Tongue (tissue), 2 donors: ENCODE results near the gene SYCP2L. TPM values are rescaled to one million over a fixed set of nuclear protein-coding genes. Genes with fewer than 3 reads are reported as not detected.
"Not testable (repeated sequence)": the region's sequence is repeated elsewhere in the genome, so short reads cannot be mapped to it uniquely, and the experiment has no call there.

Experiments used
- DNase-seq: peaks from one replicate; pipeline ENCODE4 v3.0.0-alpha.2; 2015
- total RNA-seq: library from RNA; depleted of rRNA; stranded (reverse); fragments of >200 nt; gene quantifications from one replicate; pipeline ENCODE4 v1.2.3, GENCODE V29; 2014

SYCP2L gene
- total RNA-seq, 1 donor from 2014 or later, result 1.5 TPM

GRCh38 chr6:10880366-10880765 lies 6.5 kb upstream of the SYCP2L start:
- no peak for DNase-seq

DNA sequence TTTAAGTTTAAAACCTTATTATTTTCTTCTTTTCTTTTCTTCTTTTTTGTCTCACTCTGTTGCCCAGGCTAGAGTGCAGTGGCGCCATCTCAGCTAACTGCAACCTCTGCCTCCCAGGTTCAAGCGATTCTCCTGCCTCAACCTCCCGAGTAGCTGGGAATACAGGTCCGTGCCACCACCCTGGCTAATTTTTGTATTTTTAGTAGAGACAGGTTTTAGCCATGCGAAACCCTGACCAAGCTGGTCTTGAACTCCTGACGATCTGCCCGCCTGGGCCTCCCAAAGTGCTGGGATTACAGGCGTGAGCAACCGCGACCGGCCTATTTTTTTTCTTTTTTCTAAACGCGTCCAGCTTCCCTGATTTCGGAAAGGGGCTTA lies 4.6 kb upstream of the SYCP2L start:
- not testable (repeated sequence) for DNase-seq

- DNase-seq, result no peak
Observed at GRCh38 chr6:10882657-10883171, 4.1 kb upstream of the SYCP2L start.

- DNase-seq, result no peak
Observed at GRCh38 chr6:10883312-10884244, 3.3 kb upstream of the SYCP2L start.

- no peak for DNase-seq
Observed at GRCh38 chr6:10884245-10884972, 2.4 kb upstream of the SYCP2L start.

DNA sequence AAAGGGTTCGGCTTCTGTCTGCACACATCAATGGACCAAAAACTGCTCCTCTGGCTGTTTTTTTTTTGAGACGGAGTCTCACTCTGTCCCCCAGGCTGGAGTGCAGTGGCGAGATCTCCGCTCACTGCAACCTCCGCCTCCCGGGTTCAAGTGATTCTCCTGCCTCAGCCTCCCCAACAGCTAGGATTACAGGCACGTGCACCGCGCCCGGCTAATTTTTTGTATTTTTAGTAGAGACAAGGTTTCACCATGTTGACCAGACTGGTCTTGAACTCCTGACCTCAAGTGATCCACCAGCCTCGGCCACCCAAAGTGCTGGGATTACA lies 524 bp upstream of the SYCP2L start:
- DNase-seq, result not testable (repeated sequence)

- DNase-seq, result no peak
Observed at GRCh38 chr6:10890151-10890550, 3.3 kb downstream of the SYCP2L start.

DNA sequence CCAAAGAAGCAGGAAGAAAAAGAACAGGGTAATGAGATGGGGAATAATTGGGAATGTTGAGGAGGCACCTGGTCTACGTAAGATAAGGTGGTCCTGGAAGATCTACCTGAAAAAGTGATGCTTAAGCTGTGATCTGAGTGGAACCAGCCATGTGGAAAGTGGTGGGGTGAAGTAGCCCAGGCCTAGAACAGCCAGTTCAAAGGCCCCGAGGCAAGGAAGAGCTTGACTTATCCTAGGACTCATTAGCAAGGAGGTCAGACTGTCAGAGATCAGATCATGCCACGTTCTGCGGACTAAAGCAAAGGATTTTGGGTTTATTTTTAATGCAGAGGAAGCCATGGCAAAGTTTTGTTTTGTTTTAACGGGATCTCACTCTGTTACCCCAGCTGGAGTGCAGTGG lies 5.1 kb downstream of the SYCP2L start:
- no peak for DNase-seq

GRCh38 chr6:10894958-10895357 lies 8.1 kb downstream of the SYCP2L start:
- no peak for DNase-seq

GRCh38 chr6:10896691-10897090 lies 9.8 kb downstream of the SYCP2L start:
- DNase-seq, result no peak

GRCh38 chr6:10901770-10902169 lies 14.9 kb downstream of the SYCP2L start:
- DNase-seq, result no peak

GRCh38 chr6:10904015-10904414 lies 17.2 kb downstream of the SYCP2L start:
- no peak for DNase-seq

DNA sequence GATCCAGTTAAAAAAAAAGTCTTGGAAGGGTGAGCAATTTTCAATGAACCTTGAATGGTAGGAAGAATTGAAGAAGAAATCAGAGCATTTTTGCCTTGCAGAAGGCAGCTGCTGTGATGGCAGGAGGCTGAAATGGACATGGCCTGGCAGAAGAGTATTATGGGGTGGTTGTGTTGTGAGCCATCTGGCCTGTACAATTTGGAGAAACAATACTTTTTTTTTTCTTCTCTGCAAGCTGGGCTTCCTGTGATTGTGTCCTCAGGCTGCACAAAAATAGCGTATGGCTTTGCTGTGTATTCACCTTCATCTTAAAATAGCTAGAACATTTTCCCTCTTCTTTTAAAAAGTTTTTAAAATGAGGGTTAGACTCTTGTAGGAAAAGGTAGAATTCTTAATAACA lies 21.4 kb downstream of the SYCP2L start:
- no peak for DNase-seq

DNA sequence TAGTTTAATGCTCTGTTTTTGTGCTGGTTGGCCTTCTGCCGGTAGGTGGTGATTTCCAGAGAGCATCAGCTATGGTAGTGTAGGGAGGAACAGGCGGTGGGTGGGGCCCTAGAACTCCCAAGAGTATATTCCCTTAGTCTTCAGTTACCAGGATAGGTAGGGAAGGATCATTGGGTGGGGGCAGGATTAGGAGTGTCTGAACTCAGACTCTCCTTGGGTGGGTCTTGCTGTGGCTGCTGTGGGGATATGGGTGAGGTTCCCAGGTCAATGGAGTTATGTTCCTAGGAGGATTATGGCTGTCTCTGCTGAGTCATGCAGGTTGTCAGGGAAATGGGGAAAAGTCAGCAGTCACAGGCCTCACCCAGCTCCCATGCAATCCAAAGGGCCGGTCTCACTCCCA lies 32.7 kb downstream of the SYCP2L start:
- DNase-seq, result not testable (repeated sequence)

DNA sequence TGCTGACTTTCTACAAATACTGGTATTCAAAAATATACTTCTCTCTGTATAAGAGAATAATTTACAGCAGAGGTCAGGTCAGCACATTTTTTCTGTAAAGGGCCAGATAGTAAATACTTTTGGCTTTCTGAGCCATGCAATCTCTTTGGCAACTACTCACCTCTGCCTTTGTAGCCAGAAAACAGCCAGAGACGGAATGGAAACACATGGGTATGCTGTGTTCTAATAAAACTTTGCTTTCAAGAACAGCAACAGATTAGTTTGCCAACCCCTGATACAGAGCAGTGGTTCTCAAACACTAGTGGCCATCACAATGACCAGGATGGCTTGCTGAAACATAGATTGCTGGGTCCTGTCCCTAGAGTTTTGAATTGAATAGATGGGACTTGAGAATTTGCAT lies 46.3 kb downstream of the SYCP2L start:
- no peak for DNase-seq

GRCh38 chr6:10939840-10940239 lies 53.0 kb downstream of the SYCP2L start:
- no peak for DNase-seq

DNA sequence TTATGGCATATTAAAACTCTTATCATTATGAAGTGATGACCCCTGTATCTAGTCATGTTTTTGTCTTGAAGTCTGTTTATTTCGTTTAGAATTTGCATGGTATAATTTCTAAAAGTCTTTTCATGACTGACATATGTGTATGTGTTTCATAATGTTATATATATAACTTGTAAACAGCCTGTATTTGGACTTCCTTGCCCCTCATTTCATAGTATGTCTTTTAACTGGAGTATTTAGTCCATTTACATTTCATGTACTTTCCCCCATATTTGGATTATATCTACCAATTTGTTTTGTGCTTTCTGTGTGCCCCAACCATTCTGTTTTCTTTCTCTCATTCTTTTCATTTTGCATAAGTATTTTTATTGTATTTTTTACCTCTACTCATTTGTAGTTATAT lies 59.0 kb downstream of the SYCP2L start:
- no peak for DNase-seq

GRCh38 chr6:10947966-10948365 lies 61.1 kb downstream of the SYCP2L start:
- DNase-seq, result no peak

GRCh38 chr6:10949579-10950490 lies 63.0 kb downstream of the SYCP2L start:
- no peak for DNase-seq

- peak; percentile 55 for DNase-seq
Observed at GRCh38 chr6:10951675-10952282, 64.9 kb downstream of the SYCP2L start.

GRCh38 chr6:10954590-10955010 lies 67.7 kb downstream of the SYCP2L start:
- peak; percentile 73 for DNase-seq

- DNase-seq, result no peak
Observed at GRCh38 chr6:10956776-10957175, 69.9 kb downstream of the SYCP2L start.
